ENCODE results near the gene TRPV3.
"Not testable (repeated sequence)": the region's sequence is repeated elsewhere in the genome, so short reads cannot be mapped to it uniquely, and the experiment has no call there.

Gene TRPV3

DNA sequence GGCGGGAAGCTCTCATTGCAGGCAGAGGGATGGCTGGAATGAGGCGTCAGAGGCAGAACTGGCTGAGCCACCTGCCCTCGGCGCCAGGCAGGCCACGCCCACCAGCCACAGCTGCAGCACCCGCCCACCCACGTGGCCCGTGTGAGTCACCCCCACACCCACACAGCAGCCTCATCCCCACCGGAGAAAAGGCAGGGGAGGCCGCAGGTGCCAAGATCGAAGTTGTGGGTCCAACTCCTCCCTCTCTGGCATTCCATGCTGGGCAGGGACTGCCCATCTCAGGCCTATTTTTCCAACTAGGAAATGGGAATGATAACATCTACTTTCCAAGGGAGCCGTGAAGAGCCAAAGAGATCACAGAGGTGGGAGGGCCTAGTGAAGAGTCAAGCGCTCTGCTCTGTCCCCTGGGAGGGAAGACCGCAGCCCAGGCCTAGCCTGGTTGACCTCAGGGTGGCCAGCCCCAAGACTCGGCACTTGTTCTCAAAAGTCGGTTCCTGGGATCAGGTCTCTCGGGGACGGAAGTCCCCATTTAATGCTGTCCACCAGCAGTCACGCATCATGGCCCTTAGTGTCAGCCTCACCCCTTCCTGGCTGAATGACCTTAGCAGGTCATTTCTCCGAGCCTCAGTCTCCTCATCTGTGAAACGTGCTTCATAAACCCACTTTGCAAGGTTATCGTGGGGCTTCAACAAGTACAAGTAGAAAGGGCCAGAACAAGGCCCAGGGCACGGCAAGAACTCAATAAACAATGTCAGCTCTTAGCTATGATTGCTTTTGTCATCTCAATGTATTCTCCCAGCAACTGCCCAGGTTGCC, at the start of gene TRPV3:
TRPV3 (minus strand) TSS at position 45 of the 816 bp plus-strand sequence. CDS start 2,962 bp downstream, outside the sequence.
- DNase-seq, result peak; percentile 68

DNA sequence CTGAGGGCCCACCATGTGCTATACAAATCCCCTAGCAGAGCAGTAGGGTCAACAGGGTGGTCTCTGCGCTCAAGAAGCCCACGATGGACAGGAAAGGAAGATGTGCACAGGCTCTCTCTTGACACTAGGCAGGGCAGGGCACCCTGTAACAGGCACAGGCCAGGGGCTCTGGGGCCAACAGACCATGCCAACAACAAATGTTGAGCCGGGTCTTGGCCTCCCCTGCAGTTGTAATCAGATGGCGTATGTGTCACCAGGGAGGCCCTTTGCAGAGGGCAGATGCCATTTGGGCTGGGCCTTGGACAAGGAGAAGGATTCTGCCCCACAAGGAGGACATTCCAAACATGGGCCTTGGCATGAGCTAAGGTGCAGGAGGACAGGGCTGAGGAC, 46.3 kb upstream of the TRPV3 start:
- no peak for DNase-seq

DNA sequence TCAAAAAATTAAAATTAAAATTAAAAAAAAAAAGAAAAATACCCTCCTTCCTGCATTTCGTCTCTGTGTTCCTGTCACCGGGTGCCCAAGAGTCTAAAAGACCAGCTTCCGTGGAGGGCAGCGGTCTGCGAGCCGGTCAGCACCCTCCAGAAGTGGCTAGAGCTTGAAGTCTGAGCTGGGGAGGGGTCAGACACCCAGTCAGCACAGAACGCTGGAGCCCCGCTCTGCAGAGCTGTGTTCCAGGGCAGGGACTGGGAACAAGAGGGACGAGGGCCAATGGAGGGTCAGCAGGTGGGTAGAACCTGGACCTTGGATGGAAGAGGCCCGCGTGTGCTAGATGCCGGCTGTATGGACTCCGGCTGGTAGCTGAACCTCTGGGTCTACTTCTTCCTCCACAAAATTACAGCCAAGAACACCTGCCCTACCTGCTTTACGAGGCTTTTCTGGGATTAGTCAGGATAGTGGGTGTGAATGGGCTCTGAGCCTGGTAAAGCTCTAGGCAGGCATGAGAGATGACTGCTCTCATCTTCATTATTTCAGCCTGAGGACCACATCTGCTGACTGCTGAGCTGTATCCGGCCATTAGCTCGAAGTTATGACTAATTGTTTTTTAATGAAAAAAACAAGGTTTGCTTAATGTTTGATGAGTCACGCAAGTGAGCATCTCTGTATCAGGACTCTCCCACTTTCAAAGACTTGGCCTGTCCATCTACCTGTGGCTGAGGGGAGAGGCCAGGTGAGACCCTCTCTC, 45.7 kb upstream of the TRPV3 start:
- no peak for DNase-seq

DNA sequence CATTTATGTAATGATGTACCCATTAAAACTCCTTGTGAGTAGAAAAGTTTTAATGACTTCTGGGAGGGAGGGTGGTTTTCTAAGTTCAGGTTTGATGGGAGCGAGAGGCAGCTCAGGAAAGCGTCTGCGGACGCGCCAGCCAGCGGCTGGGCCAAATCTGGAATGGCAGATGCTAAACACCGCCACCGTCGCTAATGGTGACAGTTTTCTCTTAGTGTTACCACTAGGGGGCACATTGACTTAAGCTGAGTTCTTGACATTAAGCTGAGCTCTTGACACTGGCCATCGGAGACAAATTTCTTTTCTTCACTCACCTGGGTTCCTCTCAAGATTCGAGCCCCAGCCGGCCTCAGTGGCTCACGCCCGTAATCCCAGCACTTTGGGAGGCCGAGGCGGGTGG, 44.9 kb upstream of the TRPV3 start:
- DNase-seq, result no peak

DNA sequence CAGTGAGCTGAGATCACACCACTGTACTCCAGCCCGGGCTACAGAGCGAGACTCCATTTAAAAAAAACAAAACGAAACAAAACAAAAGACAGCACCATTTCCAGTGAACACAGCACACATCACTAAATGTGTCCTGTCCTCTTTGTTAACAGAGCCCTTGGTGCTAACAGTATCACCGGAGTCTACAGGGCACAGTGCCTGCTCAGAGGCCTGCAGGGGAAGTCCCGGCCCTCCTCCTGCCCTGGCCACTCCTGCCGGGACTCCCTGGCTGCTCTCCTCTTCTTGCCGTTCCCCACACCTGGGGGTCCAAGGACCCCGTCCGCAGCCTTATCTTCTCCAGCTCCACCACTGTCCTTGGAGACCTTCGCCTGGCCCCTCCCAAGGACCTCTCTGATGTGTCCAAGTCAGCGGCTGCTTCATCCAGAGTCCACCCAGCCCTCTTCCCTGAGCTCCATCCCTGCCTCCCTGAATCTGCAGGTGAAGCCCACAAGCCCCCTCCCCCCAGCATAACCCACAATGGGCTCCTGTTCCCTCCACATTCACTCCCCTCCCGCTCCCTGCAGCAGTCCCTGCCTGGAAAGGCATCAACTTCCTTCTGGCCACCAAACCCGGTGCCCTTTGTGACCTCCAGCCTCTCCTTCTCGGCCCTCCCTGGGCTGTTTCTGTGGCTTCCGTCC, 43.1 kb upstream of the TRPV3 start:
- no peak for DNase-seq

DNA sequence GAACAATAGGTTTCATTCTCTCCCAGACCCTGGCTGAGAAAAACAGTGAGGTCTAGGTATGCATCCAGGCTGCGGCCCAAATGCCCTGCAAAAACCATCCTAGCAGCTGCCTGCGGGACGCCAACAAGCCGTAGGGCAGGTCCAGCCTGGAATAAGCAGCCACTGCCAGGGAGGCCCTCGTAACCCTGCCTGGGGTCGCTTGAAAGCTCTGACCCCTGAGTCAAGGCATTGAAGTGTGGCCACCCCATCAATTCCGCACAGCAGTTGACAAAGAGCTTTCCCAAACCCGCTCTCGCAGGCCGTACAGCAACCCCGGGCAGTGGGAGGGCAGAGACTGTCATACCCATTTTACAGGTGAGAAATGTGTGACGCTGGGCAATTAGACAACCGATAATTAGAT, 40.5 kb upstream of the TRPV3 start:
- DNase-seq, result no peak

DNA sequence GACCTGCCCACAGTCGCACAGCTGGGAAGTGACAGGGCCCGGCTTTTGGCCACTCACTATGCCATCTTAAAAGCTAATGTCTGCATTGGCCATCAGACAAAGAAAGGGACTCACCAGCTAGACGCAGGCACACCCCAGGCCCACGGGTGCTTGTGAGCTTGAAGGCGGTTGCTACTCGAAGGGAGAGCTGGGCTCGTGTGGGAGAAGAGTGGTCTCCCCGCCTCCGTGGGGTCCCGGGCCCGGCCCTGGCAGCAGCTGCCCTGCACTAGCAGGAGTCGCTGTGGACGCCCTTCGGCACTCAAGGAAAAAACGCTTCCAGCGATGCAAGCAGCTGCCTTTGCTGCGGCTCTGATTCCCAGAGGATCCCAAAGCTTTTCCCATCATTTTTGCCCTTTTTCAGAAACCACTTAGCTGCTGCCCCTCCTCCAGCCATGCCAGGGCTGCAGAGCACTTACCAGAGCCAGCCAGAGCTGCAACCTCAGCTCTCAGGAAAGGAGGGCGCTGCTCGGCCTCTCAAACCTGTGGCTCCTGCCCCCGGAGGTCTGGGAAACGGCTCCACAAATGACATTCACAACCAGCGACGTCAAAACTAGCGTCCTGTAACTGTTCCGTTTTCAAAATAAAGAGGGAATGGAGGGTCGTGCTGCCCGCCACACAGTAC, 39.3 kb upstream of the TRPV3 start:
- no peak for DNase-seq

DNA sequence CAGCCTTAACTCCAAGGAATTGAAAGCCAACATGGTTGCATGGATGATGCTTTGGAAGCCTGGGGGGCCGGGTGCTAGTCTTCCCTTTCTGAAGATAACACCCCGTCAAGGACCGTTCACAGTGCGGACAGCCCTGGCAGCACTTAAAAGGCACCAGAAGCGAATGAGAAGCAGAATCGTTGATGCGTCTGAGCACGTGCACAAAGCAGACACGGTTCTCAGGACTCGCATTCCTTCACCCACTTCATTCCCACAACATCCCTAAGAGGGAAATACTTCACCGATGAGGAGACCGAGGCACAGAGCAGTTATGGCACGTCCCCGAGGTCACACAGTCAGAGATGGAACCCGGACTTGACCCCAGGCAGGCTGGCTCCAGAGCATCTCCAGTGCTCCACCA, 37.4 kb upstream of the TRPV3 start:
- no peak for DNase-seq

DNA sequence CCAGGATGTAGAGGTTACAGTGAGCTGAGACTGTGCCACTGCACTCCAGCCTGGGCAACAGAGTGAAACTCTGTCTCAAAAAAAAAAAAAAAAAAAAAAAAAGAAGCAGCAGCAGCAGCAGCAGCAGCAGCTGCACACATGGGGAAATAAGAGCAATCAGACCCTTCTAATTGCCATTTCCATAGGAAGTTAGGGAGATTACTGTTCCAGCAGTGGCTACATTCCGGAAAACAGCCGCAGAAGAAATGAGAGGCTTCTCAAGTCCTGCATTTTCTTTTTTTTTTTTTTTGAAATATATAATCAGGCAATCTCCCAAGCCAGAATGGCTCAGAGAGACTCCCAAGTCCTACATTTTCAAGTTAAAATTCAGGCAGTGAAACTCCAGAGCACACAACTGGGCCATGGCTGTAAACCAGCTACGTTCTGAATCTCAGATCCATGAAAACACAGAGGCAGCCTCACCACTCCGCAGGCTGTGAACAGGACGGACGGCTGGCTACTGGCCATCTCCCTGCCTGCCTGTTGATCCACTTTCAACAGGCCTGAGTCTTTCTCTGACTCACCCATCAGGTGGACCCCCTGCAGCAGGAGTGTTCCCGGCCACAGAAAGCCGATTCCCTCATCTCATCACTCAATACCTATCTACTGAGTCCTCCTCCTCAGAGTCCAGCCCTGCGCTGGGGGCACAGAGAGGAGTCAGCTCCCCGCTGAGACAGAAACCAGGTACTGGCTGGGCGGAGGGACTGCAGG, 36.6 kb upstream of the TRPV3 start:
- DNase-seq, result no peak

DNA sequence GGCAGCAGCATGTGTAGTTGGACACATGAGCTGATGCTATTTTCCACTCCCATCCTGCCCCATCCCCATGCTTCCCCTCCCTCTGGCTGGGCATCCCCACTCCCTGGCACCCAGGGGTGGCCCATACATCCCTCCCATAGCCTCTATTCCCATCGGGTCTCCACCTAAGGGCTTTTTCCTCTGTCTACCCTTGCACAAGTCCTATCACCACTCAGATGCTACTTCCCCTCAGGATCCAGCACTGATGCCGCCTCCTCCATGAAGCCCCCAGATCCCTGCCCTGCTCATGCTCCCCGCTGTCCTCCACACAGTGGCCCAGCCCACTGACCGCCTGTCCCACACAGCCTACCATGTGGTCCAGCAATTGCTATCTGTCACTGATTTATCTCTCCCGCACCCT, 35.8 kb upstream of the TRPV3 start:
- DNase-seq, result no peak

DNA sequence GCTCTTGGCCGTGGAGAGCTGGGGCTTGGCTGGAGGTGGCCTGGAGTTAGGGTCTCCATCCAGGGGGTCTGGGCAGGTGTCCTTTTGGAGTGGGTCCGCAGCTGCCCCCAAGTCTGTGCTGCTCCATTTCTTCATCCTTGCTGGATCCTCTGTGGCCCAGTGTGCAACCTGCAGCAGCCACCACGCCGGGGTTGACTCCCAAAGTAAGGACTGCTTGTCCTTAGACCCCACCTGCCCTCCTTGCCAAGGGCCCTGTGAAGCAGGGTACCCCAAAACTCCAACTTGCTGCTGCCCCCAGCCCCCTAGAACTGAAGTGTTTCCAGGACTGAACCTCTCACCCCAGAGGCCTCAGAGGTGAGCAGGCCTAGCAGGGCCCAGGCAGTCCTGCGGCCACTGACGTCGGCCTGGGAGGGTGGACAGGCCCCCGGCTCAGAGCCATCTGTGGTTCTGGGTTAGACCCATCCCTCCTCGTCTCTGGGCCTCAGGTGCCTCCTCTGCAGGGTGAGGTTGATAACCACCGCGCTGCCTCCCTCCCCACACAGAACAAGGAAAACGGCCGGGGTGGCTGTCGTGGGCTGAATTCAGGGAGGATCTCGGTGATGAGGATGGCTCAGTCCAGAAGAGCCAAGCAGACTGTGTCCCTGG, 34.7 kb upstream of the TRPV3 start:
- DNase-seq, result no peak

DNA sequence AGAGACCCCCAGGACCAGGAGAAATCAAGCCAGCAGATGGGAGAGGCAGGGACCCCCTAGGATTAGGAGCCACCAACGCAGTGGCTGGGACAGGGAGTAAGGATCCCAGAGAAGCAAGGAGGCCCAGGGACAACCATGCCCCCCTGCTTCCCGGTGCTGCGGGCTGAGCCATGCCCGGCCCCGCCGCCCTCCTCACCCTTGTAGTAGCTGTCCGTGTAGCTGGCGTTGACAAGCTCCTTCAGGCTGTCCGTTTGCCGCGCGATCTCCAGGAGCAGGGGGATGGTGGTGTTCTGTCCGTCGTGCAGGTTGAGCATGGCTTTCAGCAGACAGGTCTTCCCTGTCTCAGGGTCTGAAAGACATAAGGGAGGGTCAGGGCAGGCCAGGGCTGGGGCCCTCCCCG, 33.2 kb upstream of the TRPV3 start:
- DNase-seq, result no peak

DNA sequence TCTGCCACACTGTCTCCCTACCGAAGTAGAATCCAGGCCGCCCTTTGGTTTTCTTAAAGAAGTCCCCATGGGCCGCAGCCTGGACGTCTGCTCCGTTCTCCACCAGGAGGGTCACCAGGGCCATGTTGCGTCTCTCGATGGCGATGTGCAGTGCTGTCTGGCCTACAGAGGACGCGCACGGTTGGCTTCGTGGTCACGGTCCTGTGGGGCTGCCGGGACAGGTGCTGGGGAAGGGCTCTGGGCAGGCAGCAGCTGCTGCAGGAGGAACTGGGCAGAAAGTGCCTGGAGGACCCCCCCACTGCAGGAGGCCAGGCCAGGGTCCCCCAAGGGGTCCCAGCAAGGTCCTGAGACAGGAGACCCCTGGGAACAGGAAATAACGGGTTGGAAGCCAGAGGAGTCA, 32.6 kb upstream of the TRPV3 start:
- DNase-seq, result no peak

DNA sequence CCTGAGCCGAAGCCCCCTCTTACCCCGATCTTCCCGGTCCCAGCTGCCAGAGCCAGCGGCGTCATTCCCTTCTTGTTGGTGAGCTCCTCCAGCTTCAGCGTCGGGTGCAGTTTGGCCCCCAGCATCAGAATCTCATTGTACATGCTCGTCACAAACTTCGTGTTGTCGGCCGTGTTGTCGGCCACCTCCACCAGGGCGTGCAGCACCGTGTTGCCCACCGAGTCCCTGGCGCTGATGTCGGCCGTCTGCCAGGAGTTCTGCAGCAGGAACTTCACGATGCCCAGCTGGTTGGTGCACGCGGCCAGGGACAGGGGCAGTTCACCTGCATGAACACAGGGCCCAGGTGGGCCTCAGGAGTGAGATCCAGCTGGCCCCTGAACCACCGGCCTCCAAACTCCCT, 32.2 kb upstream of the TRPV3 start:
- no peak for DNase-seq

DNA sequence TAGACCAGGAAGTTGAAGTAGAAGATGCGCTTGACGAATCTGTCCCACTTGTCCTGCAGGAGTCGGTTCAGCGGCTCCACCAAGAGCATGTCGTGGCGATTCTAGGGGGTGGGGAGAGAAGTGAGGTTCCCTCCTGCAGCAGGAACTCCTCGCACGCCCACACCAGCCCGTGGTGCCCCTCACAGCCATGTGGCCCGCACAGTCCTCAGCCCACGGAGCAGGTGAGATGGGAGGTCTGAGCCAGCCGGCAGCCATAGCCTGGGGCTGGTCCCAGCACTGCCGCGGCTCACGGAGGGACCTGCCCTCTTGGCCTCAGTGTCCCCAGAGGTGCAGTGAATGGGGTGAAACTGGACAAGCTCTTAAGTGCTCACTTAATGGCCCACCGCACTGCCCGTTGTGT, 28.2 kb upstream of the TRPV3 start:
- DNase-seq, result no peak

DNA sequence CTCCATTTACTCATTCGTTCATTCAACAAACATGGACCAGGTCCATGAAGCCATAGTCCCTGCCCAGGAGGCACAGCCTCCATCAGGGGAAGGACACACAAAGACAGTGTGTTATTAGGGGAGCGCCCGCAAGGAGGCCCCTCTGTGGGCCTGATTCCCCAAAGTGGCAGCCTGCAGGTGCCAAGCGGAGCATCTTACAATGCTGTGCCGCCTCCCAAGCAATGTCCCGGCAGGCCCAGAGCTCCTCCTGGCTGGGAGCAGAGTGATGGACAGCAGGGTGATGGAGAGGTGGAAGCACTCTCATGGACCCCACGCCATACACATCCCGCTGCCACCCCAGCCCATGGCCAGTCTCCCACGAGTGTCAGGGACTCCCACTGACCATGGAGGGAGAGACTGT, 25.8 kb upstream of the TRPV3 start:
- no peak for DNase-seq

DNA sequence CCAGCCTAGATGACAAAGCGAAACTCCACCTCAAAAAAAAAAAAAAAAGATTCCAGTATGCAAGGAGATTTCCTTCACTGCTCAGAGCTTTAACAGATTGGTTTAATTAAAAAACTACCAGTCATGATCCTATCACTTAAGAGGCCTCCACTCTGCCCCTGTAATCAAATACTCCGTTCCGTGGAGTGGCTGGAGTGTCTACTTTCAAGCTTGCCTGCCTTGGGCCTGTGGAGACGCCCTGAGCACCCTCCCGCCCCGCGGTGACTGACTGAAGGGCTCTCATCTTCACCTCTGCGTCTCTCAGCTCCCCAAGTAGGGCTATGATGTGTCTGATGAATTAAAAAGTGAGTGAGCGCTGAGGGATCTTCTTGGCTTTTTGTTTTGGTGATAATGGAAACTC, 25.3 kb upstream of the TRPV3 start:
- DNase-seq, result no peak

DNA sequence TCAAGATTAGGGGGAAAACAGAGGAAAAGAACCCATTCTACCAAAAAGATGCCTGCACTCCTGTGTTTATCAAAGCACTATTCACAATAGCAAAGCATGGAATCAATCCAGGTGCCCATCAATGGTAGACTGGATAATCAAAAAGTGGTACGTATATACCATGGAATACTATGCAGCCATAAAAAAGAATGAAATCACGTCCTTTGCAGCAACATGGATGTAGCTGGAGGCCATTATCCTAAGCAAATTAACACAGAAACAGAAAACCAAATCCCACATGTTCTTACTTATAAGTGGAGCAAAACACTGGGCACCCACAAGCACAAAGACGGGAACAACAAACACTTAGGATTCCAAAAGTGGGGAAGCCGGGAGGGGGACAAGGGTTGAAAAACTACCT, 21.1 kb upstream of the TRPV3 start:
- not testable (repeated sequence) for DNase-seq

DNA sequence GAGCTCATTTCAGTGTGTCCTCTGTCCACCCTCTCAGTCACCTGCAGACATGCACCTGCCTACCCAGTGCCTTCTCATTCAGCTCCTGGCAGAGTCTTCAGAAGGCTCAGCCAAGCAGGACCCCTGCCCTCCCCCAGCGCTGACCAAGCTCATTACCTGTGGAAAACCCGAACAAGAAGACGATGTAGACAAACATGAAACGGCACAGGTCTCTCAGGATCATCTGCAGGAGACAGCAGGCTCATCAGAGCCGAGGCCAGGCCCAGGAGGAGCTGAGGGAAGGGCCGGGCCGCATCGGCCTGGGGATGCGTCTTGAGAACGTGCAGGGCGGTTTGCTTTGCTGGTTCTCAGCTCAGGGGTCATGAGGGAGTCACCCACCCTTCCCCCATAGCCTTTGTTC, 19.4 kb upstream of the TRPV3 start:
- no peak for DNase-seq

DNA sequence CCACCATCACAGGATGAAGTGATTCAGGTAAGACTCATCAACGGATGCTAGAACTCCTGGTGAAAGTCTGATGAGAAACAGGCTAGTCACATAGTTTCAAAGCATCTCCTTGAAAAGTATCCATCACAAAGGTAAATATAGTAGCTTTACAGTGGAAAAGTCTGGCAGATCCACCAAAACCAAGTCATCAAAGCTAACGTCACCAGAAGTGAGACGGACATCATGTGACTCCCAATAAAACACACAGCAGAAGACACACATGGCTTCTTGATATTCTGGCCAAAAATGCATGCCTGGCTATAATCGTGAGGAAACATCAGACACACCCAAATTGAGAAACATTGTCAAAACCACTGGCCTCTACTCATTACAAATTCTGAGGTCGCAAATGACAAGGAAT, 17.9 kb upstream of the TRPV3 start:
- no peak for DNase-seq

DNA sequence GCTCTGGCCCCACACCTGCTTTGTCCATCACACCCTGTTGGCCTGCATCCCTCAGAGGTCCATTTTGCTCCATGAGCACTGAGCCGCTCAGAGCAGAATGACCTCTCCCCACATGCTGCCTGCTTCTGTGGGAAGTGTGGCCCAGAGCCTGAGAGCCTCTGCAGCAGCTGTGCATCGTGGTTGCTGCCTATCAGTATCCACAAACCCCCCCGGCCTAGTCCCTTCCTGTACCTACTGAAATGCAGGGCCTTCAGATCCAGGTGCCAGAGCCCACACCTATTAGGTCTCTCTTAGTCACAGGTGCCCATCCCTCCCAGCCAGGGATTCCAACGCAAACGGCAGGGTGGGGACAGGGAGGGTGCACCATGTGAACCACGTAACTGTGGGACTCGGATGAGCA, 16.6 kb upstream of the TRPV3 start:
- DNase-seq, result no peak

Data from activated naive CD4-positive, alpha-beta T cell treated with anti-CD3 and anti-CD28 coated beads, Interleukin-2, amount 50 U/mL, for 16 hours (primary cell).